Coronary artery (tissue), 2 donors: Measurements from ENCODE around the gene AFG3L2.

Source experiments
- DNase-seq: peaks from one replicate; pipeline ENCODE4 v3.0.0-alpha.2; 2017; ENCODE audit warnings: low spot score
- H3K27ac ChIP-seq, 2 donors: fragments of 200-600 bp; sonication (generic); one replicate each; pipeline ENCODE4 v1.5.1; 2016 to 2019
- H3K4me3 ChIP-seq: fragments of 200-600 bp; sonication (generic); 2 replicates; pipeline ENCODE4 v1.5.1; 2016; ENCODE audit warnings: mild to moderate bottlenecking, moderate library complexity
- TF ChIP-seq, protein P1 (sequence below): fragments of 200-600 bp; sonication (generic); IDR thresholded peaks from one replicate; pipeline ENCODE4 v1.5.1; 2019; ENCODE audit warnings: antibody characterized with exemption

Gene AFG3L2

DNA sequence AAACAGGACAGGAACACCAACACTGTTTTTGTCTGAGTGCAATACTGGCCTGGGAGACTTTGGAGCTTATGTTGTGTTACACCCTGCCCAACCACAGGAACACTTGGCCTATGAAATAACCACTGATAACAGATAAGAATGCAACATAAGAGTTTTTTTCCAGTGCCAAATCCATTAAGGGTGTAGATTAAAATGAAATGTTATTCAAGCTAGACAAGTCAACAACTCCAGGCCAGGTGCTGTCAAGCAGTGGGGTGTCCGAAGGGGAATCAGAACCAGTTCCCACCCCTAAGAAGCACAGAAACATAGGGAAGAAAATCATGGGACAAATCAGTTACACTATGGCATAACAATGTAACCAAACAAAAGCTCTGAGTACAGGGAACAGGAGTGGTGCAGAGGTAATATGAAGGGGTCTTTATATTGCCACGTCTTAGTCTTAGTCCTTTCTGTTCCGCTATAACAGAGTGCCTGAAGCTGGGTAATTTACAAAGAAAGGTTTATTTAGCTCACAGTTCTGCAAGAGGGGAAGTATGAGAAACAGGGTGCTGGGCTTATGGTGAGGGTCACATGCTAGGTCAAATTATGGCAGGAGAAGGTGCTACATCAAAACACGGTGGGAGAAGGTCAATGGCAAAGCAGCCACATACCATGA is 3.8 kb downstream of the AFG3L2 start:
- no peak overlapping the region for H3K27ac ChIP-seq
- DNase-seq = no peak
- H3K4me3 ChIP-seq = no peak overlapping the region
- TF ChIP-seq, protein P1, sequence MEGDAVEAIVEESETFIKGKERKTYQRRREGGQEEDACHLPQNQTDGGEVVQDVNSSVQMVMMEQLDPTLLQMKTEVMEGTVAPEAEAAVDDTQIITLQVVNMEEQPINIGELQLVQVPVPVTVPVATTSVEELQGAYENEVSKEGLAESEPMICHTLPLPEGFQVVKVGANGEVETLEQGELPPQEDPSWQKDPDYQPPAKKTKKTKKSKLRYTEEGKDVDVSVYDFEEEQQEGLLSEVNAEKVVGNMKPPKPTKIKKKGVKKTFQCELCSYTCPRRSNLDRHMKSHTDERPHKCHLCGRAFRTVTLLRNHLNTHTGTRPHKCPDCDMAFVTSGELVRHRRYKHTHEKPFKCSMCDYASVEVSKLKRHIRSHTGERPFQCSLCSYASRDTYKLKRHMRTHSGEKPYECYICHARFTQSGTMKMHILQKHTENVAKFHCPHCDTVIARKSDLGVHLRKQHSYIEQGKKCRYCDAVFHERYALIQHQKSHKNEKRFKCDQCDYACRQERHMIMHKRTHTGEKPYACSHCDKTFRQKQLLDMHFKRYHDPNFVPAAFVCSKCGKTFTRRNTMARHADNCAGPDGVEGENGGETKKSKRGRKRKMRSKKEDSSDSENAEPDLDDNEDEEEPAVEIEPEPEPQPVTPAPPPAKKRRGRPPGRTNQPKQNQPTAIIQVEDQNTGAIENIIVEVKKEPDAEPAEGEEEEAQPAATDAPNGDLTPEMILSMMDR = no peak

DNA sequence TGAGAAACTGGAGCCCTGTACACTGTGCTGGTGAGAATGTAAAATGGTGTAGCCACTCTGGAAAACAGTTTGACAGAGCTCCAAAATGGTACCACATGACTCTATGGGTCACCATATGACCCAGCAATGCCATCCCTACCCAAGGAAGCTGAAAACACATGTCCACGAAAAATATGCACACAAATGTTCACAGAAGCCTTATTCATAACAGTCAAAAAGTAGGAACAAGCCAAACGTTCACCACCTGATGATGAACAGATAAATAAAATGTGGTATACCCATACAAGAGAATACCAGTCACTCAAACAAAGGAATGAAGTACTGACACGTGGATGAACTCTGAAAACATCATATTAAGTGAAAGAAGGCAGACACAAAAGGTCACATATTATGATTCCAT is 4.6 kb downstream of the AFG3L2 start:
- H3K4me3 ChIP-seq = no peak overlapping the region
- TF ChIP-seq, protein P1 = no peak
- no peak for DNase-seq
- H3K27ac ChIP-seq = peak overlapping the region in 1 of 2 donors; percentile 4

DNA sequence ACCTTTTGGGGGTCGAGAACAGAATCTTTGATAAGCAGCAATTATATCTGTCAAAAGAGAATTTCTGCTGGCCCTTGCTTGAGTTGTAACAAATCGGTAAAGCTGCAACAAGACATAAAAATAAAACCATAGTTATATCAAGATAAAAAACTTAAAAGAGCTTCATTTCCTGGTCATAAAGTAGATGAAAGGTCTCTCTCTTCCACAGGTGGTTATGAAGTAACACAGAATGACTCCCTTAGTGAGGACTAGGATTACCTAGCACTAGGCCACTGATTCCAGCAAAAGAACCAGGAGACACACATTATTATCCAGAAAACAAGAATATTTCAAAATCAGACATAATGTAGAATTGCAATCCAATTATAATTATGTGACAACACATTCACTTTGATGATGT is 5.4 kb downstream of the AFG3L2 start:
- TF ChIP-seq, protein P1 = no peak
- no peak overlapping the region for H3K4me3 ChIP-seq
- H3K27ac ChIP-seq = no peak overlapping the region
- DNase-seq = no peak

DNA sequence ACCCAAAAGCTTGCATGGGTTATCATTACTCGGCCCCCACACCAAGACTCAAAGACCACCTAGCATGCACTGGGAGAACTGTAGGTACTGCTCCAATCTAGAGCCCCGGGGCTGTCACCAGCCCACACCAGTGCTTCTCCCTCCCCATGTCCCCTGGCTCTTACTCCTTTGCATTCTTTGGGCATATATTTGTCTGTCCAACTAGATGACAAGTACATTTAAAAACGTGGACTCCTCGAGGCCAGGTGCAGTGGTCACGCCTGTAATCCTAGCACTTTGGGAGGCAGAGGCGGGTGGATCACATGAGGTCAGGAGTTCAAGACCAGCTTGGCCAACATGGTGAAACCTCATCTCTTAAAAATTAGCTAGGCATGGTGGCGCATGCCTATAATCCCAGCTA is 7.8 kb downstream of the AFG3L2 start:
- Histone ChIP-seq H3K4me3 (no peak overlapping the region), H3K27ac (no peak overlapping the region)
- TF ChIP-seq, protein P1 = no peak
- DNase-seq = no peak

DNA sequence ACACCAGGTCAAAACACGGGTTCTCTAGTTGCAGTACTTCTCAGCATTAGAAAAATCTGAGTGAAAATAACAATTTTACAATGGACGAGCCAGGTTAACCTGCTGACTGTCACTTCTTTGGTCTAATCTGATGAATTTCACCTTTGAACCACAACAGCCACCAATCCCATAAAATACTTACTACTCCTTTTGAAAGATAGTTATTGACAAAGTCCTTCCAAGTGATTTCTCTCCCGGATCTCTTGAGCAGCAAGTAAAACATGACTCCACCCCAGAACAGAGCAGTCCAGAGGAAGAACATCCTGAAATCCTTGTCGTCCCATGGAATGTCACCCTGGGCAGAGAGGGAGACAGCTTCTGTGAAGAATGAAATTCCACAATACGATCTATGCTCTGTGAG is 10.2 kb downstream of the AFG3L2 start:
- Histone ChIP-seq H3K27ac (no peak overlapping the region), H3K4me3 (no peak overlapping the region)
- DNase-seq = no peak
- TF ChIP-seq, protein P1 = no peak

DNA sequence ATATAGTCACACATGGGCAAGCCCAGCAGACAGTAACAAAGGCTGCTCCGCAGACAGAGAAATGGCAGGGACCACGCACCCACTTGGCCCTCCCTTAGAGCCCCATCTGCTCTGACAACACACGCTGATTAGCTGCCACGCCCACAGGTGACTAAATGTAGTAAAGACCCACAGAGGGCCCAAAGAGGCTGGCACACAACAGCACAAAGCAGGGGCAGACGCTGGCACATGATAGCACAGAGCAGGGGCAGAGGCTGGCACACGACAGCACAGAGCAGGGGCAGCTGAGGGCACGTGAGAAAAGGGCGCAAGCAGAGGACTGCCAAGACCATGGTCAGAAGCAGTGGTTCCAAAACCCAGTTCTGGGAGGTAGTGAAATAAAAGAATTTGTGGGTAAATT is 10.6 kb downstream of the AFG3L2 start:
- TF ChIP-seq, protein P1 = no peak
- no peak overlapping the region for H3K27ac ChIP-seq
- no peak overlapping the region for H3K4me3 ChIP-seq
- no peak for DNase-seq

DNA sequence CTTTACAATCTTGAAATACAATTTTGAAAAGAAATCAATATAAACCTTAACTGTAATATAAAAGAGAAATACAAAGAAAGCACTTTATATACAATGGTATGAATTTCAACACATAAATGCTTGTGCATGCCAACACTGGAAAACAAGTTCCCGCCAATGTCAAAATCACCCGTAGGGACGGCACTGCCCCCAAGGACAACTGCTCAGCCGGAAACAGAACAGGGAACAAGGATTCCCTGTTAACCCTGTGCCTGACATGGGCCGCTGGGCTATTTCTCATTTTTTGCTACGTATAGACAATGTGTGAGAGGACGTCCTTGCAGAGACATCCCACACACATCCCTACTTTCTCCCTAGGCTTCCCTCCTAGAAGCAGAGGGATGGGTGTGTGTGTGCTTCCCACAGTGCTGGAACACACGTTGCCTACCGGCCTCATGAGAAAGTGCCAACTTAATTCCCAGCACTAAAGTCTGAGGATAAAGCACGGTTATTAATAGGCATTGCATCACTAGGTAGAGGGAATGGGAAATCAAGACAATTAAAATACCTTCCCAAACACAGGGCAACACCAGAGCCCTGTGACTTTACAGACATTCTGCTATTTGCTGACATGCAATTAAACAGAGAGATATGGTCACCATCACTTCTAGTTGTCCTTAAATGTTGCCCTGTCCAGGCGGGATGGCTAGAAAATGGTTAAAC is 14.4 kb downstream of the AFG3L2 start:
- TF ChIP-seq, protein P1 = no peak
- no peak overlapping the region for H3K27ac ChIP-seq
- no peak overlapping the region for H3K4me3 ChIP-seq
- no peak for DNase-seq
